ENCODE data around the gene CACNB2.

CACNB2 gene

DNA sequence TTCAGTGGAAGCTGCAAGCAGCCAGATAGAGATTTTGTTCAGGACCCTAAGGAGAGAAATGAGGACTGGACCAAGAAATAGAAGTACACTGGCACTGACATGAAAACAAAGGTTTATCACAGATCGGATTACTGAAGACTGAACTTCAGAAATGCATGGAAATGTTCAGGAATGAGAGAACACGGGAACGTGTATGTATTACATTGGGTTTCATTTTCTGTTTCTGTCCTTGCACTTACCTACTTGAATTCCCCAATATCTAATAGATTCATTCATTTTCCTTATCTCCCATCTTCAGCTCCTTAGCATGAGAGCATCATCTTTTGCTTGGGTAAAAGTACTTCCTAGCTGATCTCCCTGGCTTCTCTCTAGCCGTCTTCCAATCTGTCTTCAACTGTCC lies 114.5 kb downstream of the CACNB2 start:
- DNase-seq (ENCODE audit: low read depth) = no peak
- H3K4me3 ChIP-seq (ENCODE audit: low read length) = no peak overlapping the region
- TF ChIP-seq, protein P1, sequence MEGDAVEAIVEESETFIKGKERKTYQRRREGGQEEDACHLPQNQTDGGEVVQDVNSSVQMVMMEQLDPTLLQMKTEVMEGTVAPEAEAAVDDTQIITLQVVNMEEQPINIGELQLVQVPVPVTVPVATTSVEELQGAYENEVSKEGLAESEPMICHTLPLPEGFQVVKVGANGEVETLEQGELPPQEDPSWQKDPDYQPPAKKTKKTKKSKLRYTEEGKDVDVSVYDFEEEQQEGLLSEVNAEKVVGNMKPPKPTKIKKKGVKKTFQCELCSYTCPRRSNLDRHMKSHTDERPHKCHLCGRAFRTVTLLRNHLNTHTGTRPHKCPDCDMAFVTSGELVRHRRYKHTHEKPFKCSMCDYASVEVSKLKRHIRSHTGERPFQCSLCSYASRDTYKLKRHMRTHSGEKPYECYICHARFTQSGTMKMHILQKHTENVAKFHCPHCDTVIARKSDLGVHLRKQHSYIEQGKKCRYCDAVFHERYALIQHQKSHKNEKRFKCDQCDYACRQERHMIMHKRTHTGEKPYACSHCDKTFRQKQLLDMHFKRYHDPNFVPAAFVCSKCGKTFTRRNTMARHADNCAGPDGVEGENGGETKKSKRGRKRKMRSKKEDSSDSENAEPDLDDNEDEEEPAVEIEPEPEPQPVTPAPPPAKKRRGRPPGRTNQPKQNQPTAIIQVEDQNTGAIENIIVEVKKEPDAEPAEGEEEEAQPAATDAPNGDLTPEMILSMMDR (IDR thresholded peaks at IDR 0.05; ENCODE audit: insufficient read depth, low read depth, low read length, missing control alignments) = no peak

DNA sequence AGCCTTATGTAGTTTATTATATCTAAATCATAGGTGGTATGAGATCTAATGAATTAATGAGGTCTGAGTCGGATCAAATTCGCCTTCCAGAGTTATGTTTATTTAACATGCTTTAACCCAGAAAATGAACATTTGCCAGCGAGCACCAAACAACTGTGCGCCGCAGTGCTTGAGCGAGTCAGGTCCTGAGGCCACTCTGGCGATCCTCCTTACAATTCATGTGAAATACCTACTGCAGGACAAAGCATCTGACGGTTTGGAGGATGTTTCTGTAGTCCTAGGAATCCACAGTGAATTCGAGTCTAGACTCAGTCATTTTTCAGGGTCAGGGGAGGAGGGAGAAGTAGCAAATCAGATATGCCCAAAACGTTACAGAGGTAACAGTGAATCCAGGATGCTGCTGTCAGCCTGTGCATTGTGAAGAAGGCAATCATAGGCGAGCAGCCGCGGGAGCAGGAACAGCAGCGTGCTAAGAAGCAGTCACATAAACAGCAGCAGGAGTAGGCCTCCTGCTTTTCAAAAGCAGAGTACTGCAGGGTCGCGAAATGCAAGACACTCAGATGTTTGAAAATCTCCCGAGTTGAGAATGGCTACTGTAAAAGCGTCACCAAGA lies 120.2 kb downstream of the CACNB2 start:
- H3K4me3 ChIP-seq (ENCODE audit: low read length) = no peak overlapping the region
- TF ChIP-seq, protein P1 (IDR thresholded peaks at IDR 0.05; ENCODE audit: insufficient read depth, low read depth, low read length, missing control alignments) = no peak

GRCh38 chr10:18261063-18261610 lies 120.9 kb downstream of the CACNB2 start:
- no peak overlapping the region for H3K4me3 ChIP-seq (ENCODE audit: low read length)
- TF ChIP-seq, protein P1 (IDR thresholded peaks at IDR 0.05; ENCODE audit: insufficient read depth, low read depth, low read length, missing control alignments) = no peak
- DNase-seq (ENCODE audit: low read depth) = no peak

More for the DNA sequence above, 120.2 kb downstream of the CACNB2 start:
- no peak for DNase-seq (ENCODE audit: low read depth)

- DNase-seq (ENCODE audit: low read depth) = no peak
- H3K4me3 ChIP-seq (ENCODE audit: low read length) = no peak overlapping the region
- TF ChIP-seq, protein P1 (IDR thresholded peaks at IDR 0.05; ENCODE audit: insufficient read depth, low read depth, low read length, missing control alignments) = no peak
Measured at GRCh38 chr10:18261768-18262231, 121.6 kb downstream of the CACNB2 start.

DNA sequence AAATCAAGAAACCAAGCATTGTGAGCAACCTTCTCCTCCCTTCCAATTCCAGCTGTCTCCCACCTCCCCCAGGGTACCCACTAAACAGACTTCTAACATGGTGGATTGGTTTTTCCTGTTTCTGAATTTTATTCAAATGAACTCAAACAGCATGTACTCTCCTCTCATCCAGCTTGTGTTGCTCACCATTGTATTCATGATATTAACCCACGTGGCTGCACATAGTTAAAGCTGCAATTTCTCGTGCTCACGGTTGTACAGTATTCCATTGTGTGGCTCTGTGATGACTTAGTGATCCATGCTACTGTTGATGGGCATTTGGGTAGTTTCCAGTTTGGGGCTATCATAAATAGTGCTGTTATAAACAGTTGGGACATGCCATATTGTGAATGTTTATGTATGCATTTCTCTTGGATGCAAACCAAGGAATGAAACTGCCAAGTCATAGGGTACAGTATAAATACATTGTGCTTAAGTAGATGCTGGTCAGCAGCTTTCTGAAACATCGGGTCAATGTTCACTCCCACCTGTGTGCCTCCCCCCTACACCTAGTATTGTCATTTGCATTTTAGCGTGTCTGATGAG lies 124.3 kb downstream of the CACNB2 start:
- H3K4me3 ChIP-seq (ENCODE audit: low read length) = no peak overlapping the region
- TF ChIP-seq, protein P1 (IDR thresholded peaks at IDR 0.05; ENCODE audit: insufficient read depth, low read depth, low read length, missing control alignments) = no peak
- DNase-seq (ENCODE audit: low read depth) = no peak

DNA sequence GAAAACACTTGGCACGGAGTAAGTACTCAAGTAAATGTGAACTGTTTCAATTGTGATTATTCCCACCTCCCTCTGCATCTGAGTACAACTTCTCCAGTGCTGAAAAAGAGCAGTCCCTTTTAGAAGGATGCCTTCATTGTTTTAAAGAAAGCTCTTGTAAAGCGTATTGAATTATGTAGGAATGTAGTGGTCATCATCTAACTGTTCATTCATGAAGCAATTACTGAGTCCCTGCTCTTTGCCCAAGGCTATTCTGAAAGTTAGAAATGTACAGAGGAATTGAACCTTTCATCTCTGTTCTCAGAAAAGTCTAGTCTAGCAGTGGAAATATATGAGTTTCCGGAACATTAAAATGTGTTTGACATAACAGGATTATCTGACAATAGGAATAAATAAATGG lies 127.8 kb downstream of the CACNB2 start:
- no peak overlapping the region for H3K4me3 ChIP-seq (ENCODE audit: low read length)
- TF ChIP-seq, protein P1 (IDR thresholded peaks at IDR 0.05; ENCODE audit: insufficient read depth, low read depth, low read length, missing control alignments) = no peak
- DNase-seq (ENCODE audit: low read depth) = no peak

Data from epithelial cell of esophagus (primary cell).